Gastroesophageal sphincter (tissue), 3 donors: ENCODE measurements around the gene GPC4.

ENCODE experiments used
- CTCF ChIP-seq, 4 experiments: fragments of 200-600 bp in 2 of 4; fragments of 450-650 bp in 2 of 4; sonication (generic) in 1 of 4; IDR thresholded peaks; one replicate each; pipeline ENCODE4 v1.5.1; 2017 to 2019; ENCODE audit warnings: antibody characterized with exemption in 4 of 4, mild to moderate bottlenecking in 2 of 4, moderate library complexity in 2 of 4
- POLR2A ChIP-seq, 2 donors: fragments of 450-650 bp; IDR thresholded peaks; one replicate each; pipeline ENCODE4 v1.6.1; 2017; ENCODE audit warnings: antibody characterized with exemption in 2 of 2, mild to moderate bottlenecking in 2 of 2, moderate library complexity in 1 of 2
- POLR2AphosphoS5 ChIP-seq: sonication (generic); formaldehyde crosslinking; IDR thresholded peaks from one replicate; pipeline ENCODE4 v1.6.1; 2017; ENCODE audit warnings: antibody characterized with exemption

- TF ChIP-seq CTCF (IDR thresholded peaks at IDR 0.05): no peak
- no peak for TF ChIP-seq POLR2A (IDR thresholded peaks at IDR 0.05)
- TF ChIP-seq POLR2AphosphoS5: no peak
Observed at GRCh38 chrX:133435544-133436124, 20.3 kb upstream of the GPC4 start.
